Pons (tissue), 1 donor: Measurements from ENCODE around the gene TCF12.
"Not testable (repeated sequence)": the region's sequence is repeated elsewhere in the genome, so short reads cannot be mapped to it uniquely, and the experiment has no call there.

Source experiments
- DNase-seq: peaks from one replicate; pipeline ENCODE4 v3.0.0-alpha.2; 2016; ENCODE audit warnings: low spot score

TCF12 gene

DNA sequence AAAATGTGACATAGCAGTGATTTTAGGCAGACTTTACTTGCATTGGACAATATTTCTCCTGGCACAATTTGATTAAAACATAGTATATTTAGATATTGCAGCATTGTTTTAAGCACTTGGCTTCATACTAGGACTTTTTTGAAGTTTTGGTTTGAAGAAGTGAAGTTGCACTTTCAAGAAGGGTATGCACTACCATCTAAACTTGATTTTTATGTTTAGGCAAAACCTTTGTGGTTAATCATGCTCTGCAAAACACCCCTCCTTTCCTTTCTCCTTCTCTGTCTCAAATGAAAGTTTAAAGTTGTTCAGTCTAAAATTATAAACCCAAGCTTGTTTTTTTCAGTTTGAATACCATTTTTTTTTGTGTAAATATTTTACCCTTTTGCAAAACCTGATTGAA lies 173.8 kb downstream of the TCF12 start:
- DNase-seq, result no peak

DNA sequence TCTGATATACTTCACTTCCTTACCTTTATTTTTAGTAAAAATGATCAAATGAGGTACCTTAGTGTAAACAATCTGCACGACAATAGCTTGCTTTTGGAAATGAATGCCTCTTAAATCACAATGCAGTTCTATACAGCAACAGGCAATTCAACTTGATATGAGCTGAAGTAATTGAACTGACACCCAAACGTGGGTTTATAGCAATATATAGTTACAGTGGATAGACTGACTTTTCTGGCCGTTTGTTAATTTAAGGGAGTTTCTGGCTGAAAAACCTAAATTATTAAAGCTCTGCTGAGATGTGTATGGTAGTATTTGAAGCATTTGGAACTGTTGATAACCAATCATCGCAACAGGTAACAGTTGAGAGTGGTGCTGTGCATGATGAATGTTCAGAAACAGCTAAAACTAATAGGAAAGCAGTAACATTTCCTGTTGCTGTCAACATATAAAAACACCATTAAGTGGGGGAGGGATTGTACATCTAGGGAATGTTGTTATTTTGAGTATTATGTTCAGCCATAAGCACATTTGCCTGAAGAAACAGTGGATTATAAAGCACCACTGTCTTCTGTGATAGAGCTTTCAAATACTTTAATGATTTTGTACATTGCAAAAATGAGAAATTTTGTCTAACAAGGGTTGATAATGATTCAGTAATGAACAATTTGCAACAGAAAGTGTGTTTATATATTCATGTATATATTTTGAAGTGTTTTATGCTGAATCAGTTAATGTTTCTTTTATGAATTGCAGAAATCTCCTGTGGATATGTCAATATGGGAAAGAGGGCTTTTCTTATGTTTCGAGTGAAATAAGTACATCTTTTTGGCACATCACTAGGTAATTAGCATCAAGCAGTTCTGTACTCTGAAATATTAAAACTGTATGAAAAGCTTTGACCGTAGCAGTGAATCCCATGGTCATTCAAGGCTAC lies 176.1 kb downstream of the TCF12 start:
- no peak for DNase-seq

- no peak for DNase-seq
Observed at GRCh38 chr15:57095896-57096295, 177.5 kb downstream of the TCF12 start.

GRCh38 chr15:57097246-57097645 lies 178.8 kb downstream of the TCF12 start:
- DNase-seq, result no peak

GRCh38 chr15:57097919-57098543 lies 179.6 kb downstream of the TCF12 start:
- DNase-seq, result not testable (repeated sequence)

DNA sequence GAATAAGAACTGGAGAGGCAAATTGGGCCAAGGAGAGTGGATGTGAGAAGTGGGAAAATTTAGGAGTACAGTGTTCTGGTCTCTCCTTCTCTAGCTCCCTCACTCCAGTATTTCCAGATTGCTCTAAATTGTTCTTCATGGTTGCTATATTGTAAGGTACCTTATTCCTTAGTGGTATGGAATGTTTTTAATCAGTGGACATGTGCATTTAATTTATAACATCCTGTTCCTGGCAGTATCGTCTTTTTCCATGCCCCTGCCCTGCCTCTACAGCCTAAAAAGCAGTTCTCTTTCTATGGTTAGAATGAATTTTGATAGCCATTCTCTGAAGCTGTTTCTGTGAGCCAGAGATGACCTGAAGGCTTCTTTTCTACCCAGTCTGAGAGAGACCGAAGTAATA lies 180.5 kb downstream of the TCF12 start:
- DNase-seq, result no peak

DNA sequence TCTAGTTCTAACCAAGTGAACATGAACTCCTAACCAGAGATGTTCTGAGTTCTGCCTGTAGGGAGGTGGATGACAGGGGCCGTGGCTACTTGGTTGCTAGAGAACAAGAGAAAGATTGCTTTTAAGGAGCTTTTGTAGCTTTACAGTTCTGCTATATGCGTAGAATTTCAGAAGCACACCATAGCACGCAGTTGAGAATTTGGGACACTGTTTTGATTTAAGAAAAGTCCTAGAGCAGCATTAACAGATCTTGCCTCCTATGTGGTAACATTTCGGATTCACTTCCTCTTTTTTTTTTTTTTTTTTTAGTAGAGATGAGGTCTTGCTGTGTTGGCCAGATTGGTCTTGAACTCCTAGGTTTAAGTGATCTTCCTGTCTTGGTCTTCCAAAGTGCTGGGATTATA lies 181.7 kb downstream of the TCF12 start:
- DNase-seq, result no peak

- DNase-seq, result no peak
Observed at GRCh38 chr15:57102858-57103257, 184.4 kb downstream of the TCF12 start.

DNA sequence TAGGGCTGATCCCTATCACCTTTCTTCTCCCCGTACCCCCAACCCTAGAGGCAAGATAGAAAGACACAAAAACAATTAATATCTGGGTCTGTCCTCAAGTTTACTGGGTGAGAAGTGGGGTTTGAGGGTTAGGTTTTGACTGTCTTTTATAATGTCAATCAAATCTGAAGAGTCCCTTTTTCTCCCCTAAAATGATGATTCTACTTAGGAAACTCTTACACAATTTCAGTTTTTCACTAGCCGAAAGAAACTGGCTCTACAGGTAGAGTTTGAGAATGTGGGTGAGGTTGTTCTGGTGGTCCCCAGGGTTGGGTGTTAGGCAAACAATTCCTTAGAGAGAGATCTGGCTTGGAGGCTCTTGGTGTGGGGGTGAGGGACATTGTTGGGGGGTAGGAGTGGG lies 189.9 kb downstream of the TCF12 start:
- DNase-seq, result no peak

GRCh38 chr15:57109005-57109404 lies 190.6 kb downstream of the TCF12 start:
- no peak for DNase-seq

- no peak for DNase-seq
Observed at GRCh38 chr15:57111002-57111401, 192.6 kb downstream of the TCF12 start.

DNA sequence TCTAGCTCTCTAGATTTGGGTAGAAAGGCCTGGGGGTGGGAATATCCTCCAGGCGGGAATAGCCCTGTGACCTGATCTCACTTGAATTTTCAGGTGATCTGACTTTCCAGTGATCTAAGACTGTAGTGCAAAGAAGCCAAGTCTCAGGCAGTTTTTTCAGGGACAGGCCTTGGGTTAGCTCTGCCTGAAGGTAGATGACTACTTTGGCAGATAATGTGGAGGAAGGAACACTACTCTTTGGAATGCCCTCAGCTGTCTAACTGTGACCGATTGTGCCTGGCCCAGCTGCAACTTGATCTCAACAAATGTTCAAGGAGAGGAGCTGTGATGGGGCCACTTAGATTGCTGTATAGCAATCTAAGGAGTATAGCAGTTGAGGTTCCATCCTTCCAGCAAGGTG lies 193.7 kb downstream of the TCF12 start:
- no peak for DNase-seq

- DNase-seq, result no peak
Observed at GRCh38 chr15:57114070-57114469, 195.6 kb downstream of the TCF12 start.

DNA sequence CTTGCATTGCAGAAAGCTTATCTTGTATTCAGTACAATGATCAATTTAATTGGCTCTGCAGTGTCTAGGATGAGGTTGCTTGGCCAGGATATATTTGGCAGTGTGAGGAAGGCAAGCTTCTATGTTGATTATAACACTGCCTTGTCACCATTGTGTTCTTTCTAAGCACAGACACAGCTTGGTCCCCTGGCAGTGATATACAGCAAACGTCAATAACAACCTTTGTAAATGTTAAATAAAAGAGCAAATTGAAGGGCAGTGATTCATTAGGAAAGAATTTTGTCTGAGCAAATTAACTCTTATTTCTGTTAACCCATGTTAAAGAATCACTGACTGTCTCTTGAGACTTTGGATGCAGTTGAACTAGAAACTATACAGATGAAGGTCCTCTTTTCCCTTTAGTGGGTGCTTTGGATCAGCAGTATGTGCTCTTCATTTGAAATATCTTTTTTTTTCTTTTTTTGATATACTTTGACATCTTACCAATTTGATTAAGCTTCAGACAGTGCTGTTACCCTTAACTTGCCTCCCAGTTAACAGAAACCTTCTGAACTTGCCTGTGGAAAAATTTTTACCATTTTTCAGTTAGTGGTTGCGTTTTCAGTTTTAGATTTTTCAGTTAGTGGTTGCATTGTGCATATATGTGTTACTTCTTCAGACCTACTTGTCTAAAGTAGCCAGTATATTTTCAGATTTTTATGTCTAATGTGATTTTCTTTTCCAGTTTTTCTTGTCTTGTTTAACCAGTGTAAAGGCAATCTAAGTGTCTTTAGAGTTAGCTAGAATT lies 199.8 kb downstream of the TCF12 start:
- DNase-seq, result peak; percentile 93

DNA sequence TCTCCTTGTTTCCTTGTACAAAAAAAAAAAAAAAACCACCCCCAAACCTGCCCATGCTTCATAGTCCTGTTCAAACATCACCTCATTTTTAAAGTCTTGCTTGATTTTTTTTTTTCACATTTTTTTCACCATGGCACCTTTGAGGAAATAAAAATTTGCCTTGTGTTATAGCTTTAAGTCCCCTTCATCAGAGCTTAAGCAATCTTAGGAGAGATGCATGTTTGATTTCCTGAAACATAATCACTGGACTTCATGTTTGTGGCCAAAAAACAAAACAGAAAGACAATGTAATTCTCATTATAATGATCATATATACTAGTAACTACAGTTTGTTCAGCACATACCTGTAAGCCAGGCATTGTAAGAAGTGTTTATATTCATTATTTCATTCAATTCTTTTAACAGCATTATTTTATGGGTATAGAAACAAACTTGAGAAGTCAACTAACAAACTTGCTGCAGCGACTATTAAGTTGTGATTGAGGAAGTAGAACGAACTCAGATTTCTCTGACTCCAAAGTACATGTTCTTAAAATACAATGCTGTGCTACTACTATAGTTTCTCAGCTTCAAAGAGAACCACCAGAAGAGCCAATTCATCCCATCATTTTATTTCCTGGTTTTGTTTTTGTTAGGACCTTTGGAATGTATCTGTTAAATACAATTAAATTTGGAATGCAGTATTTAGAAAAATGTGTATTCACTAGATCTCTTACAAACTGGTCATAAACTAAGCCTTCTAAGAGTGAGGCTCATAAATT lies 203.8 kb downstream of the TCF12 start:
- DNase-seq, result no peak

- no peak for DNase-seq
Observed at GRCh38 chr15:57124036-57124435, 205.6 kb downstream of the TCF12 start.

GRCh38 chr15:57129064-57129463 lies 210.6 kb downstream of the TCF12 start:
- no peak for DNase-seq

DNA sequence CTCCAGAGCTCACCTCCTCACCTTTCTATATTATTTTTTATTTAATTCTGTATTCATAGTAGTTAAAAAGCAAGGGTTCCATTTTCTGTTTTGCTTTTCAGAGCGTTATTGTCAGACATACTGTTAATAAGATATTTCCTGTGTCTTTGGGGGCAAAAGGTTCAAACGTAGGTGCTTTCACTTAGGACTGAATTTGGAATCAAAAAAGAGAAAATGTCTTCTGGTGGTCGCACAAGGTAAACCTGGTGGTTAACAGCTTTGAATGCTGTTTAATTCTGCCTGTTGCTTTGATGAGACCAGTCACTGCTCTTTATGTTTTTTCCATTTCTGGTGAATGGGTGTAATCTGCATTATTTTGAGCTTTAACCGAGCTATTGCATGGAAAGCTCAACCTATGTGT lies 212.5 kb downstream of the TCF12 start:
- DNase-seq, result no peak

DNA sequence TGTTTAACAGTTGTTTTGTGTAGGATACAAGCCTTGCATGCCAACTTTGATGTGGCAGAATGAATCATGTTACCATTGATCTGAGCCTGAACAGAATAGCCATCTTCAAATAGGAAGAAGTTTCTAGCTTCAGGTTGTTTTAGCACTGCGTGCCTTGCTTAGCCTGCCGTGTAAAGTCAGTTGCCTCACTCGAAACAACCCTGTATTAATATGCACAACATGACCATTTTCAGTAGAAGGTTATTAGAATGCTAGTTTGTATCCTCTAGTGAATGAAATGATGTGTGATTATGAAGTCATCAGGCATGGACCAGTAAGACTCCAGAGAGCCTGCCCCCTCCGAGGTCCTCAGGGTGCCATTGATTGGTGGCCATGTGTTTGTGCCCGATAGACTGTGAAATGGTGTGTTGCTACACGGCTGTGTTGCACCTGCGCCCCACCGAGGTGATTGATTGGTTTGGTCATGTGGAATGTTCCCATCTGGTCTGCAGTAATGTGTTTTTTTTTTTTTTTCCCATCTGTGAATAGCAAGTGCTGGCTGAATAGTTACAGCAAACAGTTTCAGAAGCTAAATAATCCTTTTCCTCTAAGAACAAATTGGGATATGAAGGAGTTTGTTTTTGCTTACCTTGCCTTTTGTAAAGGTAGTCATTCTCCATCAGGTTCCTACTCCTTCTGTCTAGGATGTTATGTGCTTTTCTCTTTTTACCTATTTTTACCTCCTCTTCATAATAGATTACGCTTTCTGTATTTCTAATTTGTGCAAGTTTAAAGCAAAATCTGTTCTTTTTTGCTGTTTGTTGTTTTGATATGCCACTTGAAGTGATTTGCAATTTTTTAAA lies 214.9 kb downstream of the TCF12 start:
- peak; percentile 73 for DNase-seq

DNA sequence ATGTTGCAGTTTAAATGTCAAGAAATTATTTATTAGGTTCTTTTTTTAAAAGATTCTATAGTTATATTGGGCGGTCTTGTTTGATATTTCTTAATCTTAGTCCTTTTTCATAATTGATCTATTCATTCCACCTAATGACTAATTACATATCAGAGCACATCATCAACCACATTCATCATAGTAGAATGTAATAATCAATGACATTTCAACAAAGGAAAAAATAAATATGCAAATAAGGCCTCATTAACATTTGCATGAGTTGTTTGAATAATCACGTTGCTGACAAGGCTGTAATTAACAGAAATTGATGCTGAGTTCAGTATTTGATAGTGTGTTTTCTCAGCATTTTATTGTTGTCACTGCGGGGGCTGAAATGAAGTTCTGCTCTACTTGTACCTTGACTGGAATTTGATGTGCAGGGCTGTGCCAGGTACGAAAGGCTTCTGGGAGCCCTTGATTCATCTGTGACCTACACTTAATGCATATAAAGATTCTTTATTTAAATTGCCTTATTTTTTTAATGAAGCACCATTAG lies 215.7 kb downstream of the TCF12 start:
- no peak for DNase-seq

DNA sequence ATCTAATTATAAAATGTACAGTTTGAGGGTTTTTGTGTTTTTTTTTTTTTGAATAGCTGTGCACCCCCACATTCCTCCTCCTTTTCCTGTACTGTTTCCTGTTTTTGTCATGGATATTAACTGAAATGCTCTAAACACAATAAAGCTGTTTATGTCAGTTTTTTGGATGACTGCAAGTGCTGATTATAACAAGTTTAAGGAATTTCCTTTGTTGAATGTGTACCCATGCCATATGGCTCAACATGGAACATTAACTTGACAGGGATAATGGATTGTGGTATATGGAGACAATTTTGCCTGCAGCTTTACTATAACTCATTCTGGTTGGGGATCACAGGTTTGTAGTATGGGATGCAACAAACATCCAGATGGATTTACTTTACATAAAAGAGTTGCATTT lies 216.4 kb downstream of the TCF12 start:
- no peak for DNase-seq
